Ovary (tissue), 3 donors: ENCODE measurements around the gene CDC42EP5.

Experiments
- EP300 ChIP-seq: sonication (generic); formaldehyde crosslinking; IDR thresholded peaks from one replicate; pipeline ENCODE4 v1.6.1; 2017; ENCODE audit warnings: antibody characterized with exemption
- TF ChIP-seq, protein P1 (sequence below), 3 donors: fragments of 450-650 bp in 2 of 3; fragments of 200-600 bp in 1 of 3; IDR thresholded peaks; one replicate each; pipeline versions ENCODE4 v1.5.1 to v1.8.0; 2016 to 2022; ENCODE audit warnings: antibody characterized with exemption in 3 of 3, mild to moderate bottlenecking in 1 of 3
- donor health status: DM: no; HTN: no; CAD: no.

DNA sequence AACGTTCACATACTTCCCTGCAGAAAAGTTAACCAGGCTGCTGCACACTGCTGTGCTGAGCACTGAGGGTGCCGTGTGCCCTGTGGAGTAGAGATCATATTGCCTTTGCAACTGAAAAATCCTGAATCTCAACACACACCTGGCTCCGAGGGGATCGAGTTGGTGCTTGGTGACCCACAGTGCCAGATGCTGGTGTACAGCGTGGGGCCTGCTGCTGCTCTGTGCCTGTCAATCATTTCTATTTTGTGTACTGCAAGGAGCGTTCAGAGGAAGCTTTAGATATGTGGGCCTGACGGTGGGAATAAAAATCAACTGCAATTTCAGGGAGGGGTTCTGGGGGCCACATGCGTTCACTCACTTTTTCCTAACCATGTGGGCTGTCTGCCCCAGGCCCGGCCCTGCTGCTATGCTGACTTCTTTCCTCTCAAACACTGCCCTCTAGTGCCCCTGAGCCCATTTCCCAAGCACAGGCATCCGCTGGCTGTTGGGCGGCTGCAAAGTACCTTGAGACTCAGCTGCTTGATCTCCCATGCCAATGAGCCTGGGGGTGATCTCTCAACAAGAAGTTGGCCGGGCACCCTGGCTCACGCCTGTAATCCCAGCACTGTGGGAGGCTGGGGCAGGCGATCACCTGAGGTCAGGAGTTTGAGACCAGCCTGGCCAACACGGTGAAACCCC is 33.8 kb downstream of the CDC42EP5 start:
- TF ChIP-seq EP300: no peak
- TF ChIP-seq, protein P1, sequence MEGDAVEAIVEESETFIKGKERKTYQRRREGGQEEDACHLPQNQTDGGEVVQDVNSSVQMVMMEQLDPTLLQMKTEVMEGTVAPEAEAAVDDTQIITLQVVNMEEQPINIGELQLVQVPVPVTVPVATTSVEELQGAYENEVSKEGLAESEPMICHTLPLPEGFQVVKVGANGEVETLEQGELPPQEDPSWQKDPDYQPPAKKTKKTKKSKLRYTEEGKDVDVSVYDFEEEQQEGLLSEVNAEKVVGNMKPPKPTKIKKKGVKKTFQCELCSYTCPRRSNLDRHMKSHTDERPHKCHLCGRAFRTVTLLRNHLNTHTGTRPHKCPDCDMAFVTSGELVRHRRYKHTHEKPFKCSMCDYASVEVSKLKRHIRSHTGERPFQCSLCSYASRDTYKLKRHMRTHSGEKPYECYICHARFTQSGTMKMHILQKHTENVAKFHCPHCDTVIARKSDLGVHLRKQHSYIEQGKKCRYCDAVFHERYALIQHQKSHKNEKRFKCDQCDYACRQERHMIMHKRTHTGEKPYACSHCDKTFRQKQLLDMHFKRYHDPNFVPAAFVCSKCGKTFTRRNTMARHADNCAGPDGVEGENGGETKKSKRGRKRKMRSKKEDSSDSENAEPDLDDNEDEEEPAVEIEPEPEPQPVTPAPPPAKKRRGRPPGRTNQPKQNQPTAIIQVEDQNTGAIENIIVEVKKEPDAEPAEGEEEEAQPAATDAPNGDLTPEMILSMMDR (IDR thresholded peaks at IDR 0.05): no peak
